ENCODE data around the gene CYP2R1.
"Not testable (repeated sequence)": the region's sequence is repeated elsewhere in the genome, so short reads cannot be mapped to it uniquely, and the experiment has no call there.

The CYP2R1 gene

DNA sequence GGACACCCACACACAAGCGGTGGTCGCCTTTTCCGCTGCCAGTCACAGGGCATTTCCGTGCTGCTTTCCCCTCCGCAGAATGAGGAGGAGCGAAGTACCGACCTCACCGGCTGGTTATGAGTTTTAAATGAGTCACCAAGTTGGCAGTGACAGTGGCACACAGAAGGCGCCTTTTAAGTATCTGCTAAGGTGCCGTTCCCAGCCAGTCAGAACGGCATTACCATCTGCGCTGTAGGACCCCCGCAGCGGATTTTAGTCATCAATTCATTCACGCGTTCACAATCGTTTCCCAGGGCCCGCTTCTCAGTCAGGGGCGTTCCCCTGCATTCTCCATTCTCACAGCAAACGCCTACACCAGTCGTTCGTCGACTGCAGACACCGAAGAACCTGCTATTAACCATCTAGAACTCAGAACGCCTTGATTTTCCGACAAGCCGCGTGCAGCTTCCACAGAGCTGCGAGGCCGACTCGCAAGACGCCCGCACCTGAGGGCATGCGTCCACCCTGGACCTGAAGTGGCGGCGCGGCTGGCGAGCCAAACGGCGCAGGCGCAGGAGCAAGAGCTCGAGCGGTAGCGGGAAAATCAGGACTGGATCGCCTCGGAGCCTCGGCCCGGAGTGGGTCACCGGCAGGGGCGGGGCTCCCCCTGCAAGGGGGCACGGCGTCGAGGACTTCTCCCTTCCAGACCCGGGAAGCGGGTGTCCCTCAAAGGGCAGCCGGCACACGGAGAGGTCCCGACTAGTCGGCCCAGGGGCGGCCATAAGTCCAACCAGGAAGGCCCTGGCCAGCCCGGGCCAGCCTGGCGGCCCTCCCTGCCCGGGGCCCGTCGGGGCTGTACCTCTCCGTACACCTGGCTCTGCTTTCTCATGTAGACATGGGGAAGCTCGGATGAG, 642 bp downstream of the CYP2R1 start:
- peak; percentile 80 for DNase-seq

DNA sequence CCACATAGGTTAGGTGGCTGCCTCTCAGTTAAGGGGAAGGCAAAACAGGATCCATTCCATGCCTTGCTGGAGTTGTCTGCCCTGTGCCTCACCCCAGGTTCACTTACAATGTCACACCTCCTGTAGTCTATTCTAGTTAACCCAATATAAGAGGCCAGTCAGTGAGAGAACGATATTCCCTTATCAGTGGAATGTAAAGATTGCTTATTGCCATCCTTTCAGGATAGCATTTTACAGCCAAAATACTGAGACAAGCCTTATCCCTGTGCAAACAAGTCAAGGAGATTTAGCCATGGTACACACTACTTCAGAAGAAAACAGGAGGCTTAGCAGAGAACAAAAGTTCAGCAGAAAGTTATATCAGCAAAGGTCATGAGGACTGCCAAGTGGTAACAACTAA, 5.5 kb downstream of the CYP2R1 start:
- no peak for DNase-seq

DNA sequence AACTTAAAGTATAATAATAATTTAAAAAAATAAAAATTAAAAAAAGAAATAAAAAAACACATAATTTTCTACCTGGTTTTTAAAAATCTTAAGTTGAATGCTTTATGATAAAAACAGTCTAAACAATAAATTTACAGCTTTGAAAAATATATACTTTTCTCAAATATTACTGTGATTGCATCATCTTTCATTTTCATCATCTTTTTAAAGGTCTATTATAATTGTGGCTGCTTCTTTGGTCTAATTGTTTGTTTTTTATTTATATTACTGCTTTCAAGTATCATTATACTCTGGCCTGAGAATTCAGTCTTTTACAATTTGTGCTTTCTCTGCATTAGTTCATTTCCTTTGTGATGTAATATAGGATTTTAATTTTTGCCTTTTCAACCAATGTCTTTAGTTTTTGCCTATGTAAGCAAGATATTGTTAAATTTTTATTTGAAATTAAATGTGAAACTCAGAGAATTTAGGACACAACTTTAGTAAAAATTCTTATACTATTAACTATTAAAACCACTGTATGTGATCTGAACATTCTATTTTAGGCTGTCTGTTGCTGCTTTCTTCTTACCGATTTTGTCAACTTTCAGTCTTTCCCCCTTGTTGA, 7.3 kb downstream of the CYP2R1 start:
- no peak for DNase-seq

DNA sequence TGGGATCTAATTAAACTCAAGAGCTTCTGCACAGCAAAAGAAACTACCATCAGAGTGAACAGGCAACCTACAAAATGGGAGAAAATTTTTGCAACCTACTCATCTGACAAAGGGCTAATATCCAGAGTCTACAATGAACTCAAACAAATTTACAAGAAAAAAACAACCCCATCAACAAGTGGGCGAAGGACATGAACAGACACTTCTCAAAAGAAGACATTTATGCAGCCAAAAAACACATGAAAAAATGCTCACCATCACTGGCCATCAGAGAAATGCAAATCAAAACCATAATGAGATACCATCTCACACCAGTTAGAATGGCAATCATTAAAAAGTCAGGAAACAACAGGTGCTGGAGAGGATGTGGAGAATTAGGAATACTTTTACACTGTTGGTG, 8.3 kb downstream of the CYP2R1 start:
- DNase-seq = not testable (repeated sequence)

DNA sequence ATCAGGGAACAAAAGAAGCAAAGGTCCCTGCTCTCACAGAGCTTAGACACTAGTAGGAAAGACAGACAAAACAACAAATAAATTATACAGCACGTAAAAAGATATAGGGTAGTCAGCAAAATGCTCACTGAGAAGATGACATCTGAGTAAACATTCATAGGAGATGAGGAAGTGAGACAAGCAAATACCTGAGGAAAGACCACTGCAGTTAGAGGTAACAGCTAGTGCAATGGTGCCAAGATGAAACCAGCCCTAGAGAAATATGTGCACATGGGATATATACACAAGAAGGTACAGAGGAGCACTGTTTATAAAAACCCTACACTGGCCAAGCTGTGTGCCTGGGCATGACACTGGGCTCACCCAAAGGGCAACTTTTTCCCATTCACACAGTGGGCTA, 9.8 kb downstream of the CYP2R1 start:
- no peak for DNase-seq

DNA sequence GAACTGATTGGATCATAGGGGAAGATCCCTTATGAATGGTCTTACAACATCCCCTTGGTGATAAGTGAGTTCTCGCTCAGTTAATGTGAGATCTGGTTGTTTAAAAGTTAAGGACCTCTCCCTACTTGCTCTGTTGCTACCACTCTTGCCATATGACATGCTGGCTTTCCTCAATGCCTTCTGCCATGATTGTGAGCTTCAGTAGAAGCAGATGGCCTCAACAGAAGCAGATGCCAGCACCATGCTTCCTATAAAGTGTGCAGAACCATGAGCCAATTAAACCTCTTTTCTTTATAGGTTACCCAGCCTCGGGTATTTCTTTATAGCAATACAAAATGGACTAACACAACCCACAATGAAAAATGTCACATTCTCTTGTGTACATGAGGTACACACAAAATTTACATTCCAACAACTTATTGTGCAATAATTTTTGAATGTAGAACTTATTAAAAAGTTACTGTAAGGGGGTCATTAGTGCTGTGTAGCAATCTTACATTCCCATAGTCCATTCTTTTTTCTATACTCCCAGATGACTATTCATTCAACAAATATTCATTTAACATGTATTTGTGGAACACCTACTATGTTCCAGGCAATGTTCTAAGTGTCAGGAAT, 10.3 kb downstream of the CYP2R1 start:
- DNase-seq = no peak

DNA sequence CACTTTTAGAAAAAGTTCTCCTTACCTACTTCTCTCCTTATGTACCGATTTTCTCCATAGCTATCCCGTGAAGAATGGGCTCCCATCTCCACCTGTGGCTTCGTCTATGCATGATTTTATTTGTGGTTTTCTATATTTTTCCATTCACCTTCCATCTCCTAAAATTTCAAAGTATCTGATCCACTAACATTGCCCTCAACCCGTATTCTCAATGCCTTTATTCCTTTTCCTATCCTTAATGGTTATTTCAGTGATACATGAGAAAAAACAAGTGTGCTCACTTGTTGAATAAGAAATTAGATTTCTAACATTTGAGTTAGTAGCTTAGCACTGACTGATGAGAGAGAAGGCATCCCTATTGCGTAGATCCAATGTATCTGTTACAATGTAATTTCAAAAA, 16.9 kb downstream of the CYP2R1 start:
- no peak for DNase-seq

DNA sequence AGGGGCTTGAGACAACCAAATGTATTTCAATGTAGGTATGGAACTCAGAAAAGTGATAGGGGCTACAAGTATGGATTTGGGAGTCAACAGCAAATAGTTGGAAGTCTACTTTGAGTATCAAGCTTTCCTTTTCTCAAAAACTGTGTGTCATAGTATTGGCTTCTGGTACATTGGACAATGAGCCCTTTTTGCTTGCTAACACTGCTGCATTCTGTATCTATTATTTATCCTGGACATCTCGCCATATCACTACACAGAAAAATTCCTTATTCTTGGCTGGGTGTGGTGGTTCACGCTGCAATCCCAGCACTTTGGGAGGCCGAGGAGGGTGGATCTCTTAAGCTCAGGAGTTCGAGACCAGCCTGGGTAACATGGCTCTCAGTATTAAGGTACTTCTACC, 18.4 kb downstream of the CYP2R1 start:
- DNase-seq = no peak

DNA sequence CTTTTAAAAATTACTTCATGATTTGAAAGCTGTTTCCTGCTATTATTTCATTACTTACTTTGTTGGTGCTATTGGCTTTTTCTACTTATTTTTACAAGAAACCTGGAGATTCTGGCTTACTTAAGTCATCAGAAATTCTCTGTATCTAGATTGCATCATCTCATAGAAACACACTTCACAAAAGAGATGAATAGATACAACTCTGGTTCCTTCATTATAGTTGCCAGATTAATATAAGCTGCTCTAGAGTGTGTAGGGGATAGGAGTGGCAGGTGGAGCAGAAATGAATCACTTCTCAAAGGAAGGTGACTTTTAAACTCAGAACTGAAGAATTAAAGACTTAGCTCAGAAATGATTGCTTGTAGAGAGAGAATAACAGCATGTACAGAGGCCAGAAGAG, 20.0 kb downstream of the CYP2R1 start:
- no peak for DNase-seq

DNA sequence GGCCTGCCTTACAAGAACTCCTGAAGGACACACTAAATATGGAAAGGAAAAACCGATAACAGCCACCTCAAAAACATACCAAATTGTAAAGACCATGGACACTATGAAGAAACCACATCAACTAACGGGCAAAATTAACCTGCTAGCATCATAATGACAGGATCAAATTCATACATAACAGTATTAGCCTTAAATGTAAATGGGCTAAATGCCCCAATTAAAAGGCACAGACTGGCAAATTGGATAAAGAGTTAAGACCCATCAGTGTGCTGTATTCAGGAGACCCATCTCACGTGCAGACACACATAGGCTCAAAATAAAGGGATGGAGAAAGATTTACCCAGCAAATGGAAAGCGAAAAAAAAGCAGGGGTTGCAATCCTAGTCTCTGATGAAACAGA, 28.3 kb downstream of the CYP2R1 start:
- not testable (repeated sequence) for DNase-seq

DNA sequence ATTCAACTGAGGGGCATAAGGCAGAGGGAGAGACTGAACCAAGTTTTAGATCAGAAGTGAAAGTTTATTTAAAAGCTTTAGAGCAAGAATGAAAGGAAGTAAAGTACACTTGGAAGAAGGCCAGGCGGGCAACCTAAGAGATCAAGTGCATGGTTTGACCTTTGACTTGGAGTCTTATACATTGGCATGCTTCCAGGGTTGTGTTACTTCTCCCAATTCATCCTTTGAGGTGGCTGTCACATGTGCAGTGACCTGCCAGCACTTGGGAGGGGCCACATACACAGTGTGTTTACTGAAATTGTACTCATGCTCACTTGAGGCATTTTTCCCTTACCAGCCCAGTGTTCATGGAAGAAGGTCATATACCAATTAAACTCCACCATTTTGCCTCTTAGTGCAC, 30.4 kb downstream of the CYP2R1 start:
- DNase-seq = no peak

DNA sequence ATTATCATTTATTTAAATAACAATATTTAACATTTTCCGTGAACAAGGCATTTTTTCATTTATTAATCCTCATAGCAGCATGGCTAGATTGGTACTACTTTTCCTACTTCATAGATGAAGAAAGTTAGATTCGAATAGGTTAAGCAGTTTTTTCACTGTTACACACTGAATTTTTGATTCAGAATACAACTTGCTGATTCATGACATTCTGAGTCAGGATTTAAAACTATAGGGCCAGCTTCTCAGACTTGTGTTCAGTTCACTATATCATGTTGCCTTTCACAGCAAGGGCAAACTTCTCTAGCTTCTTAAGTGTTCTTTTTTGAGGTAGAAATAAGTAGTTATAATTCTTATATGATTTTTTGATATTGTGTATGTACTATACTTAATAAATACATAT, 31.5 kb downstream of the CYP2R1 start:
- no peak for DNase-seq

DNA sequence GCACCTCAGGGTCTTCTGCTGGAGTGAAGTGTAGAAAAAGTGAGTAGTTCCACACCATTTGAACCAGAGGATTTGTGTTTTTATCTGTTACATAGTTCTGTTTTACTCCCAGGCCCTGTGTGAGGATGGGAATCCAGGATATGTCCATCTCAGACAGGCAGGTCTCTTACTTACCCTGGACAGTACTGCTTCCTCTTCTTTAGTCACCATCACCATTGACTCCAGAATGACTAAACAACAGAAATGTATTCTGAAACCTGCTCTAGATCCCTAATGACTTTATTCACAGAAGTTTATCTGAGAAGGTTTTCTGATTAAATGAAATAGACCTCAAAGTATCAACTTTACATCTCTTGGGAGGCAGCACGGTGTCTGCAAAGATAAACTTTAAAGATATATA, 33.6 kb downstream of the CYP2R1 start:
- no peak for DNase-seq

DNA sequence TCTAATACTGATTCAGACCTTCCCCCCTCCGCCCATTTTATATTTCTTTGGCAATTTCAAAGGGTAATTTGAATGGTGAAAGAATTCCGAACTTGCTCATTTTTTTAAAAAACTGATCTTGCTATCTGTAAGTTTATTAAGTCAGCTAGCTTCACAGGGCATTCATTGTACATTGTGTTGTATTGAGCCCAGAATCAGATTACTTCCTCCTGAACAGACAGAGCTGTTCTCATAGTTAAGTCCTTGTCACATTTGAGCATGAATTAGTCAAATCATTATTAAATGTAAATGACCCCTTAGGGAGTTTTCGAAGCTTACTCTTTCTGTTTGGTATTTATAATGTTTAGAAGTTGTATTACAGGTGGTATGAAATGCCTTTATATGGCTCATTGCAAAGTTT, 34.4 kb downstream of the CYP2R1 start:
- DNase-seq = no peak

DNA sequence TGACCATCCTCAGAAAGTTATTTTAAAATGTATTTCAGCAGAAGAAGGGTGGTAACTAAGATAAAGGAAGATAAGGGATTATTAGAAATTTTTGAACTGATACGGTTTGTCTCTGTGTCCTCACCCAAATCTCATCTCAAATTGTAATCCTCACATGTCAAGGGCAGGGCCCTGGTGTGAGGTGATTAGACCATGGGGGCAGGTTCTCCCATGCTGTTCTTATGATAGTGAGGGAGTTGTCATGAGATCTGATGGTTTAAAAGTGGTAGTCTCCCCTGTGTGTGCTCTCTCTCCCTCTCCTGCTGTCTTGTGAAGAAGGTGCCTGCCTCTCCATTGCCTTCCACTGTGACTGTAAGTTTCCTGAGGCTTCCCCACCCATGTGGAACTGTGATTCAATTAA, 36.1 kb downstream of the CYP2R1 start:
- DNase-seq = no peak

DNA sequence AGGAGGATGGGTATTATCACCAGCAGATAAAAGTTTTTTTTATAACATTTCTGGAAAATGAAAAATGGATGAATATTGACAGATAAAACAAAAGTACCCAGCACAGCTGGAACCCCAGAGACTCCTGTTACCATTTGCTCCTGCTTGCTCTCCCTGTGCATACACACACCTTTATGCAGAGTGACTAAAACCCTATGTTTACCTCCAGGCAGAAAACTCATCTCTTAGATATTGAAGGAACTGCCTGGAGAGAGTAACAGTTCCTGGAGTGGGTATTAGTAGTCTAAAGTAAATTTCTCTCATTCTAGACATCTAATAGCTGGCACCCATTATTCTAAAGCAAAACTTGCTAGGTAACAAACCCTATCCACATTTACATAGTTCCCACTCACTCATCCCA, 38.0 kb downstream of the CYP2R1 start:
- no peak for DNase-seq

DNA sequence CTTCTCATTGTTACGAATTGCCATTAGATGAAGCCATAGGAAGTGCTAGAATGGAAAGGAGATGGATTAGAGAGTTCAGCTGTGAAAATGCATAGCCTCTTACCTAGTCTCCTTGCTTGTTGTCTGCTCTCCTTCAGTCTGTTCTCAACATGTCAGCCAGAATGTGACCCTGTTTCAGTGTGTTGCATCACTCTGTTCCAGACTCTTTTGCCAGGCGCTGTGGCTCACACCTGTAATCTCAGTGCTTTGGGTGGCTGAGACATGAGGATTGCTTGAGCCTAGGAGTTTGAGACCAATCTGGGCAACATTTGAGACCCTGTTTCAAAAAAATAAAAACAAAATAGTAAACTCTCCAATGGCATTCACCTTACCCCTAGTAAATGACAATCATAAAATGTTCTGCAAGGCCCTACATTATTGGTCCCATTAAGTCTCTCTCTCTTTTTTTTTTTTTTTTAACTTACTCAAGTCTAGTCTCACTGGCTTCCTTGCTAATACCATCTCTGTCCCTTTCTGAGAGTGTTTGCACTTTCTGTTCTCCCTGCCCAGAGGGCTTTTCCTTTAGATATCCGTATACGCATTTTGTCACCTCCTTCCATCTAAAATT, 39.4 kb downstream of the CYP2R1 start:
- no peak for DNase-seq

DNA sequence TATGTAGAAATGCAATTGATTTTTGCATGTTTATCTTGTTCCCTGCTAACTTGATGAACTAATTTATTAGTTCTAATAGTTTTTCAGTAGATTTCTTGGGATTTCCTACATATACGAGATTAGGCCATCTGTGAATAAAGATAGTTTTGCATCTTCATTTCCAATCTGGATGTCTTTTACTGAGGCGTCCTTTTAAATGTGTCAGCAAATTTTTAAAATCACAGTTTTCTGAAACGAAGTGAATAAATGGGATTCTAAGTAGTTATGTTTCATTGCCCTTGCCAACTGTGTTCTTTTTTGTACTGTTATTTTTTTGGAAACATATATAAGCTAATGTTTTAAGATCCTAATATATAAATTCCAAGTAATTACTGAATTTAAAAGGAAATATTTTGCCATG, 50.0 kb downstream of the CYP2R1 start:
- DNase-seq = no peak

DNA sequence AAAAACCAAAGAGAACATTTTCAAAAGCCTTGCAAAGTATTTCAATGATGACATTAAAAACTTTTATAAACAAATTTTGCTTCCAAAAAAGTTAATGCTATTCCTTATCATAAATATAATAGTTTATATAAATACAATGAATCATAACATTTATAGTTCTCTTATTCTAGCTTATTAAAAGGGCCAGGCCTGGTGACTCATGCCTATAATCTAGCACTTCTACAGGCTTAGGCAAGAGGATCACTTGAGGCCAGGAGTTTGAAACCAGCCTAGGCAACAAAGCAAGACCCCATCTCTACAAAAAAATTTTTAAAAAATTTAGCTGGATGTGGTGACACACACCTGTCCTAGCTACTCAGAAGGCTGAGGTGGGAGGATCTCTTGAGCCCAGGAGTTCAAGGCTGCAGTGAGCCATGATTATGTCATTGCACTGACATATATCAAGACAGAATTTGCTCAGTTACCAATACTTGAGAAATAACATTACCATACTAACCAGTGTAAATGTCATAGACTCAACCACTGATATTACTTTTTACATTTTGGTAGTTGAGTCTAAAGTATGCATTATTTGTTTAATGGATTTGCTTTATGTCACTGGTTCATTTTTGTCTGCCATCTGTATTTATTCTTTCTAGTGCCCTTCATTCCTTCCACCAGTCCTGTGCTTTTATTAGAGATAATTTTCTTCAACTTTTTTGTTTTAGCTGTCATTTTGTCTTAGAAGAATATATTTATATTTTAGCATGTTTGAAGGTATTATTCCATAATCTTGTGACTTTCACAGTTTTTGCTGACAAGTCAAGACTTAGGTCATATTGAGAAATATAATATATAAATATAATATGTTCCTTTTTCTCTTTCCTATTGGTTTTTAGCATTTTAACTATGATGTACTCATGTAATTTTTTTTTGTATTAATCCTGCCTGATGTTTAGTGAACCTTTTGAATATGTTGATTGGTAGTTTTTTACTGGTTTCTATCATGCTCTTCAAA, 56.2 kb downstream of the CYP2R1 start:
- DNase-seq = no peak

Data from T-helper 9 cell (primary cell).